Forelimb muscle (tissue), 1 donor: ENCODE results near the gene PDXDC1. TPM values are rescaled to one million over a fixed set of nuclear protein-coding genes. Genes with fewer than 3 reads are reported as not detected.
"Not testable (repeated sequence)": the region's sequence is repeated elsewhere in the genome, so short reads cannot be mapped to it uniquely, and the experiment has no call there.

Source experiments
- DNase-seq: peaks from one replicate; pipeline ENCODE4 v3.0.0-alpha.2; 2013; ENCODE audit warnings: low read depth
- polyA plus RNA-seq: library from polyadenylated mRNA; unstranded; fragments of 120-200 nt; gene quantifications from one replicate; pipeline ENCODE4 v1.2.1, GENCODE V29; 2013; ENCODE audit not compliant: insufficient read length

Gene PDXDC1, protein sequence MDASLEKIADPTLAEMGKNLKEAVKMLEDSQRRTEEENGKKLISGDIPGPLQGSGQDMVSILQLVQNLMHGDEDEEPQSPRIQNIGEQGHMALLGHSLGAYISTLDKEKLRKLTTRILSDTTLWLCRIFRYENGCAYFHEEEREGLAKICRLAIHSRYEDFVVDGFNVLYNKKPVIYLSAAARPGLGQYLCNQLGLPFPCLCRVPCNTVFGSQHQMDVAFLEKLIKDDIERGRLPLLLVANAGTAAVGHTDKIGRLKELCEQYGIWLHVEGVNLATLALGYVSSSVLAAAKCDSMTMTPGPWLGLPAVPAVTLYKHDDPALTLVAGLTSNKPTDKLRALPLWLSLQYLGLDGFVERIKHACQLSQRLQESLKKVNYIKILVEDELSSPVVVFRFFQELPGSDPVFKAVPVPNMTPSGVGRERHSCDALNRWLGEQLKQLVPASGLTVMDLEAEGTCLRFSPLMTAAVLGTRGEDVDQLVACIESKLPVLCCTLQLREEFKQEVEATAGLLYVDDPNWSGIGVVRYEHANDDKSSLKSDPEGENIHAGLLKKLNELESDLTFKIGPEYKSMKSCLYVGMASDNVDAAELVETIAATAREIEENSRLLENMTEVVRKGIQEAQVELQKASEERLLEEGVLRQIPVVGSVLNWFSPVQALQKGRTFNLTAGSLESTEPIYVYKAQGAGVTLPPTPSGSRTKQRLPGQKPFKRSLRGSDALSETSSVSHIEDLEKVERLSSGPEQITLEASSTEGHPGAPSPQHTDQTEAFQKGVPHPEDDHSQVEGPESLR
- polyA plus RNA-seq, result 37.9 TPM

- DNase-seq, result peak; percentile 45
Observed at GRCh38 chr16:14974656-14975417, at the start of gene PDXDC1. TSS of gene PDXDC1 (plus strand) at chr16:14975026. CDS start at chr16:14975200, 174 bp downstream.

DNA sequence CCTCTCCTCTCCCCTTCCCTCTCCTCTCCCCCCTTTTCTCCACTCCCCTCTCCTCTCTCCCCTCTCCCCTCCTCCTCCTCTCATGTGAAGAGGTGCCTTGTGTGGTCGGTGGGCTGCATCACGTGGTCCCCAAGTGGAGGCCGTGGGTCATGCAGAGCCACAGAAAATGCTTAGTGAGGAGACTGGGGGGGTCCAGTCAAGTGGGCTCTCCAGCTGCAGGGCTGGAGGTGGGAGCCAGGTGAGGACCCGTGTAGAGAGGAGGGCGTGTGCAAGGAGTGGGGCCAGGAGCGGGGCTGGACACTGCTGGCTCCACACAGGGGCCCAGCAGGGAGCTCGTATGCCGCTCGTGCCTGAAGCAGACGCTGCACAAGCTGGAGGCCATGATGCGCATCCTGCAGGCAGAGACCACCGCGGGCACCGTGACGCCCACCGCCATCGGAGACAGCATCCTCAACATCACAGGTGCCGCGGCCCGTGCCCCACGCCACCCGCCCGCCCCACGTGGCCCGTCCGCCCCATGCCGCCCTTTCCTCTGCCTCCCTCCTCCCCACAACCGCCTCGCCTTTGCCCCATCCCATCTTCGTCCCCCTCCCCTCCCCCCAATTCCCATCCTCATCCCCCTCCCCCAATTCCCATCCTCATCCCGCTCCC lies 46.6 kb upstream of the PDXDC1 start:
- not testable (repeated sequence) for DNase-seq

- not testable (repeated sequence) for DNase-seq
Observed at GRCh38 chr16:14929176-14929575, 45.6 kb upstream of the PDXDC1 start.

- DNase-seq, result not testable (repeated sequence)
Observed at GRCh38 chr16:14930246-14930645, 44.6 kb upstream of the PDXDC1 start.

DNA sequence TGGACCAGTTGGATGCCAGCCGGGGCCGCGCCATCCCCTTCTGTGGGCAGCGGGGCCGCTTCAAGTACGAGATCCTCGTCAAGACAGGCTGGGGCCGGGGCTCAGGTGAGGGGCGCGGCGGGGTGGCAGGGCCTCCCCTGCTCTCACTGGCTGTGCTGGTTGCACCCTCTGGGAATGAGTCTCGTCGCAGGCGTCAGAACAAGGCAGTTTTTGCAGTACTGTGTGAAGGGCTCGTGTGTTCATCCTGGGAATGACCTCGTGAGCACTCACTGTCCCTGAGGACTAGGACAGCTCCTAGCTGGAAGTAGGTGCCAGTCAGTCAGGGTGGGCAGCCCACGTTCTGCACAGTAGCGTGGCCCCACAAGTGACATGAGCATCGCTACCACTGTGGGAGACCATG lies 43.9 kb upstream of the PDXDC1 start:
- not testable (repeated sequence) for DNase-seq

GRCh38 chr16:14932581-14933375 lies 42.0 kb upstream of the PDXDC1 start:
- not testable (repeated sequence) for DNase-seq

DNA sequence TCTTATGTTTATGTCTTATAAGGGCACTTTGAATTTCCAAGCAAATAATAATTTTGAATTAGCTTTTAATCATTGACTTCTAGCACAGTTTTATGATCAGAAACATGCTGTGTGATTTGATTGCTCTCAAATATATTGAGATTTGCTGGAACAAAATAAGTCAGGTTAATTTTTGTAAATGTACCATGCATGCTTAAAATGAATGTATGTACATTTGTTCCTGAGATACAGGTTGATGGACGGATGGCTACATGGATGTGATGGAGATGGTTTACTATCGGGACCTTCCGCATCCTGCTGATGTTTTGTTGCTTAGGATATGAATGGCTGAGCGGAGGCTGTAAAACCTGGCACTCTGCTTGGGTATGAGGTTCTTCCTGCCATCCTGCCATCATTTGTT lies 37.7 kb upstream of the PDXDC1 start, which contains the start of gene NPIPA1:
TSS of gene NPIPA1 (plus strand) at position 301 of the 400 bp plus-strand sequence. CDS start at position 301, 0 bp downstream.
- not testable (repeated sequence) for DNase-seq

- not testable (repeated sequence) for DNase-seq
Observed at GRCh38 chr16:14937994-14938393, 36.8 kb upstream of the PDXDC1 start.

- not testable (repeated sequence) for DNase-seq
Observed at GRCh38 chr16:14942686-14943085, 32.1 kb upstream of the PDXDC1 start.

DNA sequence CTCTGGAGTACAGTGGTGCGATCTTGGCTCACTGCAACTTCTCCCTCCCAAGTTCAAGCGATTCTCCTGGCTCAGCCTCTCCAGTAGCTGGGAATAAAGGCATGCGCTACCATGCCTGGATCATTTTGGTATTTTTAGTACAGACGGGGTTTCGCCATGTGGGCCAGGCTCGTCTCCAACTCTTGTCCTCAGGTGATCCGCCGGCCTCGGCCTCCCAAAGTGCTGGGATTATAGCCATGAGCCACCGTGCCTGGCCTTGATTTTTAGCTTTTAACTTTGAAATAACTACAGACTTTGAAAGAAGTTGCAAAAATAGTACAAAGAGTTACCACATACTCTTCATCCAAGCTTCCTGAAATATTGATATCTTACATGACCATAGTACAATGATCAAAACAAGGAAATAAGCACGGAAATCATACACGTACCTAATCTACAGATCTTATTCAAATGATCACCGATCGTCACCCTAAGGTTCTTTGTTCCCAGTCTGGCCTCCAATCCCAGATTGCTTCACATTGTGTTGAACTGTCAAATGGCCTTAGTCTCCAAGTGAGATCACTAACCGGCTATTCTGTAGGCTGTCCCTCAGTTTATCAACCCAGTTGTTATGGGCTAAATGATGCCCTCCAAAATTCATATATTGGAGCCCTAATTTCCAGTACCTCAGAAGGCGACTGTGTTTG lies 19.1 kb upstream of the PDXDC1 start:
- no peak for DNase-seq

- no peak for DNase-seq
Observed at GRCh38 chr16:14957576-14958322, 17.1 kb upstream of the PDXDC1 start.

DNA sequence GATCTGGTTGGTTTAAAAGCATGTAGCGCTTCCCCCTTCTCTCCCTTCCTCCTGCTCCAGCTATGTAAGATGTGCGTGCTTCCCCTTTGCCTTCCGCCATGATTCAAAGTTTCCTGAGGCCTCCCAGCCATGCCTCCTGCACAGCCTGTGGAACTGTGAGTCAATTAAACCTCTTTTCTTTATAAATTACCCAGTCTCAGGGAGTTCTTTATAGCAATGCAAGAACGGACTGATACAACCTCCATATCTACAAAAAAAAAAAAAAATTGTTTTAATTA lies 16.6 kb upstream of the PDXDC1 start:
- DNase-seq, result no peak

DNA sequence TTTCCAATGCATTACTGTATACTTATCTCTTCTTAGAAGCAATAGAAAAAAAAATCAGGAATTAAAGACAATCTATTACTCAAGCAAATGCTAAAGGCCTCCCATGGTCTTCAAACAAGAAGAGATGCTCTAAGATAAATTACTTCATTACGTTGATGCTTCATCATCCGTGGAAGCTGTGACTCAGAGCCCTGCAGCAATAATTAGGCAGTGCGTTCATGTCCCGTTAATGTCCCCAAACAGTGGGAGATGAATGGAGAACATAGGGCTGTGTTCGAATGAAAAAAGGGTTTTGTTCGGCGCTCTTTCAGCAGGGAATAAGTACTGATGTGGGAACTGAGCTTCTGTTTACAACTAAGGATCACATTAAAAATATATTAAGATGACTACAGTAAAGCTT lies 15.9 kb upstream of the PDXDC1 start:
- DNase-seq, result no peak

DNA sequence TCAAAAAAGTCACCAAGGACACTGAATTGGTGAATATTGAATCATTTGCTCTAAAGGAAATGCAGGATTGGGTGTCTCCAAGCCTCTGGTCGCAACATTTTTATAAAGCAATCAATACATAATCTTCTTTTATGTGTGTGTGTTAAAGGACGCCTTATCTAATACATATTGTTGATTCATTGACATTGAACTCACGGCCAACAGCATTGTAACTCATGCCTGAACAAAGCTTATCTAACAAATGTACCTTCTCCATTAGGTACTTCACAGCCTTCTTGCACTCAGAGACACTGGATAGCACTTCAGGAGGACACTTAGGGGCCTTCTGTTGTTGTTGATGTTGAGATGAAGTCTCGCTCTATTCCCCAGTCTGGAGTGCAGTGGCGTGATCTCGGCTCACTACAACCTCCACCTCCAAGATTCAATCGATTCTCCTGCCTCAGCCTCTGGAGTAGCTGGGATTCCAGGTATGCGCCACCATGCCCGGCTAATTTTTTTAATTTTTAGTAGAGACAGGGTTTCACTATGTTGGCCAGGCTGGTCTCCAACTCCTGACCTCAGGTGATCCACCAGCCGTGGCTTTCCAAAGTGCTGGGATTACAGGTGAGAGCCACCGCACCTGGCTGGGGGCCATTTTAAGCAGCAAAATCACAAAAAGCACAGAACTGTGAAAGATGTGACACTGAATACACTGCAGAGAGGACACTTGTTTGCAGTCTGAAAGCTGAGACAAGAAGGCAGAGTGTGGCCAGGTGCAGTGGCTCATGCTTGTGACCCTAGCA lies 13.2 kb upstream of the PDXDC1 start:
- no peak for DNase-seq

DNA sequence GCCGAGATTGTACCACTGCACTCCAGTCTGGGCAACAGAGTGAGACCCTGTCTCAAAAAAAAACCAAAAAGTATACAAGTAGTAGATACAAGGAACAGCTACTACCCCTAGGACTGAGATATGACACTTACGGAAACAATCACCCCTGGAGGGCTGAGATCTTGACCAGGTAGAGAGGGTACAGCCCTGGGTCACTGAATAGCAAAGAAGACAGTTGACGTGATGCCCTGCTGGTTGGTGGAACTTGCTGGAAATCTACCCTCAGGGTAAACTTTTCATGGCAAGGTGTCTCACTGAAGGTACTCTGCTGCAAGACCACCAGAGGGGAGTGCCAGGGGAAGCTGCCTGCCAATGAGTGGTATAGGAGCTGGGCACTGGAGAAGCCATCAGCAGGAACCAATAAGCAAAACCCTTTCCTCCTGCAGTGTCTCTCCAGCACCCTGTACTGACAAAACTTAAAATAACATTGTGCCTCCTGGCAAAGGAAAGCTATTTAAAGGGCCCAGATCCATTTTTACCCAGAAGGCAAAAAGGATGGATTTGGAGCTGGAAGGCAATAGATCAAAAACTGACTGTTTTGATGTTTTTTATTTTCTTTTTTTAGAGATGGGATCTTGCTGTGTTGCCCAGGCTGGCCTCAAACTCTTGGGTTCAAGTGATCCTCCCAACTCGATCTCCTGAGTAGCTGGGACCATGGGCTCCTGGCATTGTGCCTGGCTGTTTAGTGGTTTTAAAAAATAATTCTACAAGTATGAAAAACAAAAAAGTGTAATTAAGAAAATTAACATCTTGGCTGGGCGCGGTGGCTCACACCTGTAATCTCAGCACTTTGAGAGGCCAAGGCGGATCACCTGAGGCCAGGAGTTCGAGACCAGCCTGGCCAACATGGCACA lies 11.3 kb upstream of the PDXDC1 start:
- DNase-seq, result no peak

DNA sequence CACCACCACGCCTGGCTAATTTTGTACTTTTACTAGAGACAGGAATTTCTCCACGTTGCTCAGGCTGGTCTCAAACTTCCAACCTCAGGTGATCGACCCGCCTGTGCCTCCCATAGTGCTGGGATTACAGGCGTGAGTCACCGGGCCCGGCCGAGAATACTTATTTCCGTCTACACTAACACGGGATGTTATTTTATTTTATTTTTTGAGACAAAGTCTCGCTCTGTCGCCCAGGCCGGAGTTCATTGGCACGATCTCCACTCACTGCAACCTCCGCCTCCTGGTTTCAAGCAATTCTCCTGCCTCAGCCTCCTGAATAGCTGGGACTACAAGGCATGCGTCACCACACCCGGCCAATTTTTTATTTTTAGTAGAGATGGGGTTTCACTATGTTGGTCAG lies 9.5 kb upstream of the PDXDC1 start:
- no peak for DNase-seq

- not testable (repeated sequence) for DNase-seq
Observed at GRCh38 chr16:14969795-14970194, 5.0 kb upstream of the PDXDC1 start.
